Activated B cell treated with CpG ODN at 0.5 μM for 24 hours (primary cell): ENCODE data around the gene FERMT3. TPM values are rescaled to one million over a fixed set of nuclear protein-coding genes. Genes with fewer than 3 reads are reported as not detected.

Source experiments
- ATAC-seq: fragments of 200-7000 bp; cut with Tn5 transposase; one replicate; pipeline ENCODE4 v1.10.0; 2021; ENCODE audit warnings: low read depth, mild to moderate bottlenecking, moderate library complexity
- CTCF ChIA-PET: fragments of 350-600 bp; sonication (Branson Sonifier 250); formaldehyde crosslinking; loops from one replicate; lab custom pipeline; 2021; ENCODE audit warnings: antibody characterized with exemption; lab: Charles Lee
- POLR2A ChIA-PET: fragments of 350-600 bp; sonication (Branson Sonifier 250); formaldehyde crosslinking; loops from one replicate; lab custom pipeline; 2021; ENCODE audit warnings: antibody characterized with exemption; lab: Charles Lee
- DNase-seq: peaks from one replicate; pipeline ENCODE4 v3.0.0; 2022
- H3K27ac Mint-ChIP-seq: one replicate; pipeline ENCODE4 v1.8.0; 2020; ENCODE audit warnings: mixed read lengths
- H3K27me3 Mint-ChIP-seq: one replicate; pipeline ENCODE4 v1.8.0; 2021; ENCODE audit warnings: mixed read lengths
- H3K36me3 Mint-ChIP-seq: one replicate; pipeline ENCODE4 v1.8.0; 2021; ENCODE audit warnings: low read depth, mixed read lengths
- H3K4me1 Mint-ChIP-seq: one replicate; pipeline ENCODE4 v1.8.0; 2021; ENCODE audit warnings: mixed read lengths
- H3K4me3 Mint-ChIP-seq: one replicate; pipeline ENCODE4 v1.8.0; 2020; ENCODE audit warnings: mild to moderate bottlenecking, mixed read lengths
- H3K9me3 Mint-ChIP-seq: one replicate; pipeline ENCODE4 v1.8.0; 2020; ENCODE audit warnings: mixed read lengths
- intact Hi-C: fragments of 100-400 bp; cut with micrococcal nuclease; formaldehyde crosslinking; loops from one replicate; pipeline ENCODE4 v1.15.1; 2024
- total RNA-seq: library from RNA; stranded (reverse); gene quantifications from 2 replicates; pipeline ENCODE4 v1.2.3, GENCODE V29; 2022
- TF ChIP-seq, protein P1 (sequence below): fragments of 200-600 bp; IDR thresholded peaks from one replicate; pipeline ENCODE4 v1.8.0; 2022; ENCODE audit warnings: antibody characterized with exemption, mild to moderate bottlenecking

The FERMT3 gene
- total RNA-seq, 1 donor from 2014 or later: 169 TPM

DNA sequence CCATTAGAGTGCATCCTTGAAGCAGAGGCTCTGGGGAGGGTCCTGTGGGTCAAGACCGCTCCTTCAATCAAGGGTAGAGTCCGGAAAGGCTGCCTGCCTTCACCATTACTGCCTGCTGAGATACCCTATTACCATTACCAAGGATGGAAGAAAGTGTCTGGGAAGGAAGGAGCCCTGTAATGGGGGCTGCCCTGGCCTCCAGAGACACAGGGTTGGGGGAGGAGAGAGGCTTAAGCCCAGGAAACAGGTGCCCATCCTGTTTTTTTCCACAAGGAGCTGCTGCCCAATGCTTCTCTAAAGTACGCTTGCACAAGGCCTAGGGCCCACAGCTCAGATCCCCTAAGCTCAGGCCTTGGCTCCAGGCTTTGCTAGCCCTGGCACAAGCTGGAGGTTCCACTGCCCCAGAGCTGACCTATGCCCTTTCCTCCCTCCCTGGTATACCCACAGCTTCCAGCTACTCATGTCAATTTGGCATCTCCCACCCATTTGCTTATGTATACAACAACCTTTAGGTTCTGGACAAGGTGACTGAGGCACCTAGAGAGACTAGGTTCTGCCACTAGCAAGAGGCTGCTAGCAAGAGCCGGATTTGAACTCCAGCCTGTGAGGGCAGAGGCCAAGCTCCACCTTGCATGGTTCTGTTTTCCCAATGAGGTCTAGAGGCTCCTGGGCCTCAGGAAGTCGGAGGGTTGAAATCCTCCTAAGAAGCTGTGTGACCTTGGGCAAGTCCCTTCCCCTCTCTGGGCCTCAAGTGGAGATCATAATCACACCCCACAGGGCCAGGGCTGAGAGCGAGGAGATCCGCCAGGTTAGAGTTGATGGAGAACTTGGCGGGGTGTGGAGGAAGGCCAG lies 43.3 kb downstream of the FERMT3 start:
- H3K4me3 Mint-ChIP-seq: no peak overlapping the region
- DNase-seq (no peak), ATAC-seq (no peak)
- TF ChIP-seq, protein P1, sequence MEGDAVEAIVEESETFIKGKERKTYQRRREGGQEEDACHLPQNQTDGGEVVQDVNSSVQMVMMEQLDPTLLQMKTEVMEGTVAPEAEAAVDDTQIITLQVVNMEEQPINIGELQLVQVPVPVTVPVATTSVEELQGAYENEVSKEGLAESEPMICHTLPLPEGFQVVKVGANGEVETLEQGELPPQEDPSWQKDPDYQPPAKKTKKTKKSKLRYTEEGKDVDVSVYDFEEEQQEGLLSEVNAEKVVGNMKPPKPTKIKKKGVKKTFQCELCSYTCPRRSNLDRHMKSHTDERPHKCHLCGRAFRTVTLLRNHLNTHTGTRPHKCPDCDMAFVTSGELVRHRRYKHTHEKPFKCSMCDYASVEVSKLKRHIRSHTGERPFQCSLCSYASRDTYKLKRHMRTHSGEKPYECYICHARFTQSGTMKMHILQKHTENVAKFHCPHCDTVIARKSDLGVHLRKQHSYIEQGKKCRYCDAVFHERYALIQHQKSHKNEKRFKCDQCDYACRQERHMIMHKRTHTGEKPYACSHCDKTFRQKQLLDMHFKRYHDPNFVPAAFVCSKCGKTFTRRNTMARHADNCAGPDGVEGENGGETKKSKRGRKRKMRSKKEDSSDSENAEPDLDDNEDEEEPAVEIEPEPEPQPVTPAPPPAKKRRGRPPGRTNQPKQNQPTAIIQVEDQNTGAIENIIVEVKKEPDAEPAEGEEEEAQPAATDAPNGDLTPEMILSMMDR: no peak
- ChIA-PET CTCF (interaction anchor here (0.9 to 2.9 kb wide), 9 partner anchors 9 to 105 kb away, joined by 3 to 14 read pairs (median 6); partner anchors contain the start of genes ESRRA, FERMT3 and FKBP2), POLR2A (interaction anchor here (1.0 to 2.8 kb wide), 11 partner anchors 9 to 63 kb away, joined by 3 to 15 read pairs (median 5); partner anchors contain the start of genes DNAJC4, ESRRA, FKBP2 and STIP1)
- H3K36me3 Mint-ChIP-seq: peaks cover 6% of the 10 kb centered on the region
- intact Hi-C loops: loop anchor here (10.0 kb wide), 1 partner anchor 525 kb away; the partner anchor contains the start of gene SF1
- no peaks in the 10 kb centered on the region for H3K27me3 Mint-ChIP-seq
- peaks cover 27% of the 10 kb centered on the region for H3K4me1 Mint-ChIP-seq
- H3K9me3 Mint-ChIP-seq: no peaks in the 10 kb centered on the region
- H3K27ac Mint-ChIP-seq: no peak overlapping the region

DNA sequence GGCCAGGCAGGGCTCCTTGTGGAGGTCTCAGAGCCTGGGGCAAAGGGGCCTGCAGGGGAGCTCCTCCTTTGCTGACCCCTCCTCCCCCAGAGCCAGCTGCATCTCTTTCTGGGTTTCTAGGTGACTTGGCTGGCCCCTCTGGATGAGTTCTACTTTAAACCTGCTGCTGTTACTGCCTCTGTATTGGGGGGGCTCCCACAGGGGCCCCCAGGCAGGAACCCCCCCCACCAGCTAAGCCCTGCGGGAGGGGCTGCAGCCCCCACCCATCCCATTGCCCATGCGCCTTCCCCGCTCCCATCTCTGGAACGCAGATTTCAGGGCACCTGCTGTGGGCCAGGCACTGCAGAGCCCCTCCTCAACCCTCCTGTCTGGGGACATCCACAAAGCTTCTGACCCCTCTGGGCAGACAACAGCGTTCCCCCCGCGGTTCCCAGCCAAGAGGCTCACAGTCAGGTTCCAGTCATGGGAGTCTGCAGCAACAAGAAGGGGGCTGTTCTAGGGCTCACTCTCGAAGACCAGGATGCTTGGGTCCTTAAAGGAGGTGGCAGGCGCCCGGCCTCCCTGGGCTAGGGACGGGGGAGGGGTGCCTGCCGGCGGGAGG lies 44.0 kb downstream of the FERMT3 start:
- POLR2A ChIA-PET: interaction anchor here (1.0 to 2.8 kb wide), 10 partner anchors 9 to 64 kb away, joined by 3 to 15 read pairs (median 6); partner anchors contain the start of genes DNAJC4, ESRRA, FKBP2 and STIP1
- no peaks in the 10 kb centered on the region for H3K9me3 Mint-ChIP-seq
- H3K4me3 Mint-ChIP-seq: peak overlapping the region; percentile 81
- TF ChIP-seq, protein P1: no peak
- no peaks in the 10 kb centered on the region for H3K27me3 Mint-ChIP-seq
- peaks cover 6% of the 10 kb centered on the region for H3K36me3 Mint-ChIP-seq
- intact Hi-C loops: loop anchor here (1.0 kb wide), 6 partner anchors 9 to 105 kb away; partner anchors contain the start of genes BAD, FKBP2 and VEGFB
- DNase-seq (no peak), ATAC-seq (no peak)
- H3K4me1 Mint-ChIP-seq: peaks cover 22% of the 10 kb centered on the region
- CTCF ChIA-PET: interaction anchor here (1.2 to 2.9 kb wide), 11 partner anchors 8 to 105 kb away, joined by 3 to 14 read pairs (median 7); partner anchors contain the start of genes ESRRA, FERMT3 and FKBP2
- peak overlapping the region; percentile 24 for H3K27ac Mint-ChIP-seq

DNA sequence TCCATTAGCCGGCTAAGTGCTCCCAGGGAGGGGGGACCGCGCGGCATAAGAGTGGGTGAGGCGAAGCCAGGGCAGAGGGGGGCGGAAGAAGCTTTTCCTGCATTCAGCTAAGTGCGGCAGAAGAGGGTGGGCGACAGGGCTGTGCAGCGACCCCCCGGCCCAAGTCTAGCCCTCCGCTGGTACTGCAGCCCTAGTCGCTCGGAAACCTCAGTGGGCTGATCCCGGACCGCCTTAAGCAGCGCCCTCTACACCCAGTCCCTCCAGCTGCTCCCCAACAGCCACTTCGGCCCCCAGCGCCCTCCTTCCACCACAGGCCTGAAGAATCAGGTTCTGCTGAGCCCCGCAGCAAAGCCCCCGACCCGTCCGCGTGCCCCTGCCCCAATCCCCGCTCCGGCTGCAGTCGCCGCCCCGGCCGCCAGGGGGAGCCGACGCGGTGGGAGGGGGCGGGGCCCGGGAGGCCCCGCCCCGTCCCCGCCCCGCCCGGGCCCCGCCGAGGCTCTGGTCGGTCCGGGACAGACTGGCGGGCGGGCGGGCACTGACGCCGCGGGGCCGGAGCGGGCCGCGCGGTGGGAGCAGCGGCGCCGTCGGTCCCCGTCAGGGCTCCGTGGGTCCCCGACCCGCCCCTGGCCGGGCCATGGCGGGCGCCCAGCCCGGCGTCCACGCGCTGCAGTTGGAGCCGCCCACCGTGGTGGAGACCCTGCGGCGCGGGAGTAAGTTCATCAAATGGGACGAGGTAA lies 44.7 kb downstream of the FERMT3 start, which contains the start of gene PLCB3:
TSS of gene PLCB3 (plus strand) at position 515 of the 737 bp plus-strand sequence. CDS start at position 635, 120 bp downstream.
- TF ChIP-seq, protein P1: no peak
- Mint-ChIP-seq H3K27me3 (no peaks in the 10 kb centered on the region), H3K9me3 (no peaks in the 10 kb centered on the region), H3K36me3 (peaks cover 2% of the 10 kb centered on the region), H3K4me1 (peaks cover 17% of the 10 kb centered on the region), H3K27ac (peak within 1 kb of the TSS; percentile 25), H3K4me3 (peak within 1 kb of the TSS; percentile 85)
- ChIA-PET POLR2A (interaction anchor here (1.1 to 2.8 kb wide), 11 partner anchors 9 to 64 kb away, joined by 3 to 15 read pairs (median 8); partner anchors contain the start of genes ESRRA, FKBP2 and STIP1), CTCF (interaction anchor here (0.8 to 2.9 kb wide), 8 partner anchors 10 to 104 kb away, joined by 3 to 13 read pairs (median 6); partner anchors contain the start of genes ESRRA and FKBP2)
- peak; percentile 72 for DNase-seq
- peak; percentile 65 for ATAC-seq
- intact Hi-C loops: loop anchor here (1.0 kb wide), 6 partner anchors 10 to 104 kb away; partner anchors contain the start of genes BAD, FKBP2 and VEGFB

DNA sequence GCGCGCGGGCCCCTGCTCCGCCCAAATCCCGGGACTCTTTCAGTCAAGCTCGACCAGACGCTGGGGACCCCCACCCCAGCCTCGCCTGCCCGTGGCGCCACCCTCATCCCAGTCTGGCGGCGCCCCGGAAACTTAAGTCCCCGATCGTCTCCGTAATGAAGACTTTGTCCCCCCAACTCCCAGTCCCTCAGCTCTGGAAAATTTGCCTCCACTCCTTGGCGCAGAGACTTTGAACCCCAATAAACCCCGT lies 45.2 kb downstream of the FERMT3 start:
- Mint-ChIP-seq H3K27me3 (no peaks in the 10 kb centered on the region), H3K4me1 (peaks cover 17% of the 10 kb centered on the region), H3K36me3 (peaks cover 4% of the 10 kb centered on the region), H3K4me3 (peak overlapping the region; percentile 85), H3K27ac (peak overlapping the region; percentile 25), H3K9me3 (no peaks in the 10 kb centered on the region)
- POLR2A ChIA-PET: interaction anchor here (1.1 to 2.8 kb wide), 8 partner anchors 9 to 65 kb away, joined by 3 to 15 read pairs (median 8); partner anchors contain the start of genes FKBP2 and STIP1
- no peak for ATAC-seq
- no peak for DNase-seq
- intact Hi-C loops: loop anchor here (1.0 kb wide), 6 partner anchors 10 to 104 kb away; partner anchors contain the start of genes BAD, FKBP2 and VEGFB
- CTCF ChIA-PET: interaction anchor here (0.7 to 2.9 kb wide), 9 partner anchors 16 to 103 kb away, joined by 3 to 13 read pairs (median 3); partner anchors contain the start of gene ESRRA
- TF ChIP-seq, protein P1: no peak
